Tibial nerve (tissue), 4 donors: Measurements from ENCODE around the gene USP51.
"Not testable (repeated sequence)": the region's sequence is repeated elsewhere in the genome, so short reads cannot be mapped to it uniquely, and the experiment has no call there.

Source experiments
- CTCF ChIP-seq, 5 experiments: fragments of 200-600 bp in 3 of 5; fragments of 450-650 bp in 2 of 5; sonication (generic) in 3 of 5; IDR thresholded peaks; one replicate each; pipeline ENCODE4 v1.5.1; 2016 to 2019; ENCODE audit warnings: antibody characterized with exemption in 5 of 5, mild to moderate bottlenecking in 3 of 5, moderate library complexity in 2 of 5
- EP300 ChIP-seq, 2 donors: sonication (generic); formaldehyde crosslinking; IDR thresholded peaks; one replicate each; pipeline ENCODE4 v1.6.1; 2017; ENCODE audit warnings: antibody characterized with exemption in 2 of 2, mild to moderate bottlenecking in 1 of 2
- POLR2A ChIP-seq, 2 donors: fragments of 450-650 bp; IDR thresholded peaks; one replicate each; pipeline ENCODE4 v1.6.1; 2017; ENCODE audit warnings: antibody characterized with exemption in 2 of 2, mild to moderate bottlenecking in 2 of 2, moderate library complexity in 2 of 2

- TF ChIP-seq CTCF, POLR2A, EP300 (IDR thresholded peaks at IDR 0.05): not testable (repeated sequence)
Measured at GRCh38 chrX:55465108-55465507, 24.5 kb downstream of the USP51 start.
